IMR-90 (cell line): ENCODE data around the gene GPSM1. TPM values are rescaled to one million over a fixed set of nuclear protein-coding genes. Genes with fewer than 3 reads are reported as not detected.
A peak's percentile ranks its signal among the peaks of the same experiment; 100 is the strongest.

ENCODE experiments used
- ATAC-seq: fragments of 200-7000 bp; cut with Tn5 transposase; 2 replicates; pipeline ENCODE4 v1.9.1; 2020; ENCODE audit warnings: low read depth, mild to moderate bottlenecking, moderate library complexity
- BruUV-seq: library from RNA; stranded (reverse); fragments of 400-500 nt; replicated peaks from 2 replicates; lab custom pipeline; 2021; lab: Mats Ljungman, UMichigan
- CTCF ChIA-PET: fragments of 300-600 bp; formaldehyde crosslinking; extraction: SDS; loops from one replicate; lab custom pipeline; 2021; ENCODE audit warnings: antibody characterized with exemption; lab: Yijun Ruan, JAX
- POLR2A ChIA-PET: fragments of 300-600 bp; sonication (Branson Sonifier 250); formaldehyde crosslinking; loops from one replicate; lab custom pipeline; 2022; ENCODE audit warnings: antibody characterized with exemption; ENCODE audit not compliant: unreplicated experiment; lab: Charles Lee
- DNase-seq: peaks from one replicate; pipeline ENCODE4 v3.0.0; 2013
- H2AFZ ChIP-seq: replicated peaks from 2 replicates; pipeline ENCODE3; 2013; ENCODE audit warnings: low read length, mild to moderate bottlenecking; ENCODE audit not compliant: poor library complexity
- H2AK5ac ChIP-seq: 2 replicates; pipeline ENCODE4 v1.6.1; 2013; ENCODE audit warnings: low read depth, low read length, inconsistent platforms
- H2AK9ac ChIP-seq: replicated peaks from 2 replicates; pipeline ENCODE3; 2013; ENCODE audit warnings: mild to moderate bottlenecking, low read depth, low read length, moderate library complexity; ENCODE audit not compliant: poor library complexity
- H2BK120ac ChIP-seq: 2 replicates; pipeline ENCODE4 v1.6.1; 2013; ENCODE audit warnings: low read depth, low read length, inconsistent platforms
- H2BK15ac ChIP-seq: 3 replicates; pipeline ENCODE4 v1.6.1; 2013; ENCODE audit warnings: low read depth, low read length, inconsistent platforms
- H2BK20ac ChIP-seq: 2 replicates; pipeline ENCODE4 v1.6.1; 2013; ENCODE audit warnings: low read depth, mild to moderate bottlenecking, inconsistent platforms, low read length, moderate library complexity
- H2BK5ac ChIP-seq: 2 replicates; pipeline ENCODE4 v1.6.1; 2013; ENCODE audit warnings: mild to moderate bottlenecking, low read depth, low read length, inconsistent platforms; ENCODE audit not compliant: poor library complexity, severe bottlenecking
- H3K14ac ChIP-seq: replicated peaks from 2 replicates; pipeline ENCODE4 v1.6.1; 2013; ENCODE audit warnings: low read depth, low read length, inconsistent platforms
- H3K18ac ChIP-seq: 2 replicates; pipeline ENCODE4 v1.6.1; 2013; ENCODE audit warnings: low read depth, low read length, control low read depth
- H3K23ac ChIP-seq: 2 replicates; pipeline ENCODE4 v1.6.1; 2013; ENCODE audit warnings: low read depth, low read length, inconsistent platforms
- H3K27ac ChIP-seq: 2 replicates; pipeline ENCODE4 v1.5.1; 2013; ENCODE audit warnings: mild to moderate bottlenecking, control low read depth, low read length; ENCODE audit not compliant: insufficient read depth
- H3K27me3 ChIP-seq: 2 replicates; pipeline ENCODE4 v1.6.1; 2013; ENCODE audit warnings: low read length; ENCODE audit not compliant: control insufficient read depth, insufficient read depth
- H3K36me3 ChIP-seq: 2 replicates; pipeline ENCODE4 v1.6.1; 2013; ENCODE audit warnings: low read length, mixed read lengths; ENCODE audit not compliant: control insufficient read depth, insufficient read depth
- H3K4ac ChIP-seq: 2 replicates; pipeline ENCODE4 v1.6.1; 2013; ENCODE audit warnings: low read depth, low read length, inconsistent platforms
- H3K4me1 ChIP-seq: 2 replicates; pipeline ENCODE4 v1.6.1; 2013; ENCODE audit warnings: low read length, mixed read lengths; ENCODE audit not compliant: control insufficient read depth, insufficient read depth
- H3K4me2 ChIP-seq: 2 replicates; pipeline ENCODE4 v1.6.1; 2013; ENCODE audit warnings: low read depth, mild to moderate bottlenecking, control low read depth, low read length, moderate library complexity
- H3K4me3 ChIP-seq: 2 replicates; pipeline ENCODE4 v1.5.1; 2013; ENCODE audit warnings: low read depth, mild to moderate bottlenecking, control low read depth, low read length, moderate library complexity; ENCODE audit not compliant: insufficient read depth
- H3K56ac ChIP-seq: 2 replicates; pipeline ENCODE4 v1.6.1; 2013; ENCODE audit warnings: low read length, inconsistent platforms; ENCODE audit not compliant: insufficient read depth; ENCODE audit errors: extremely low read depth
- H3K79me1 ChIP-seq, 2 experiments: 2 replicates each; pipeline ENCODE4 v1.6.1; 2013; ENCODE audit warnings: low read length in 2 of 2, inconsistent platforms in 1 of 2, low read depth in 1 of 2
- H3K9ac ChIP-seq: 2 replicates; pipeline ENCODE4 v1.6.1; 2013; ENCODE audit warnings: low read depth, low read length, control low read depth
- H3K9me1 ChIP-seq: 2 replicates; pipeline ENCODE4 v1.6.1; 2013; ENCODE audit warnings: low read length, inconsistent platforms; ENCODE audit not compliant: insufficient read depth
- H3K9me3 ChIP-seq: 2 replicates; pipeline ENCODE4 v1.6.1; 2013; ENCODE audit warnings: low read length; ENCODE audit not compliant: control insufficient read depth, insufficient read depth
- H4K20me1 ChIP-seq: 2 replicates; pipeline ENCODE4 v1.6.1; 2013; ENCODE audit warnings: low read length, inconsistent platforms; ENCODE audit not compliant: insufficient read depth
- H4K5ac ChIP-seq: 2 replicates; pipeline ENCODE4 v1.6.1; 2013; ENCODE audit warnings: mild to moderate bottlenecking, low read depth, low read length, control low read depth
- H4K8ac ChIP-seq, 2 experiments: 2 replicates each; pipeline ENCODE4 v1.6.1; 2013; ENCODE audit warnings: low read depth in 2 of 2, low read length in 2 of 2, control low read depth in 1 of 2, inconsistent platforms in 1 of 2
- H4K91ac ChIP-seq: 2 replicates; pipeline ENCODE4 v1.6.1; 2013; ENCODE audit warnings: low read depth, low read length, inconsistent platforms; ENCODE audit not compliant: insufficient read depth
- BHLHE40 ChIP-seq: fragments of 150-350 bp; IDR thresholded peaks from 2 replicates; pipeline ENCODE4 v1.6.1; 2016; ENCODE audit warnings: mild to moderate bottlenecking, low read depth, low read length
- CEBPB ChIP-seq: IDR thresholded peaks from 2 replicates; pipeline ENCODE4 v1.6.1; 2012; ENCODE audit warnings: low read depth, low read length, improper control_type of control experiment
- MAFK ChIP-seq: IDR thresholded peaks from 2 replicates; pipeline ENCODE4 v1.6.1; 2012; ENCODE audit warnings: low read depth, low read length, improper control_type of control experiment
- RAD21 ChIP-seq: IDR thresholded peaks from 2 replicates; pipeline ENCODE4 v1.6.1; 2012; ENCODE audit warnings: low read length, improper control_type of control experiment
- WGBS, 2 experiments: methylation state at CpG; one replicate each; pipeline versions ENCODE4 v1.1.5 to v1.1.7; 2013; ENCODE audit warnings: missing lambda C conversion rate in 2 of 2; ENCODE audit not compliant: insufficient read length in 1 of 2; ENCODE audit errors: extremely low coverage in 2 of 2; 5-methylcytosine and 5-hydroxymethylcytosine counted together
- dilution Hi-C: fragments of 300-500 bp; cut with HindIII; formaldehyde crosslinking; loops from one replicate; pipeline ENCODE4 v1.14.3; 2018; ENCODE audit warnings: low sequenced_read_pairs; ENCODE audit not compliant: unreplicated experiment
- in situ Hi-C: fragments of 300-500 bp; cut with MboI; formaldehyde crosslinking; loops from 3 replicates; pipeline ENCODE4 v1.14.3; 2019; ENCODE audit warnings: low sequenced_read_pairs, inconsistent platforms, mixed read lengths
- intact Hi-C: fragments of 100-400 bp; cut with micrococcal nuclease; formaldehyde crosslinking; loops from 2 replicates; pipeline ENCODE4 v1.10.0; 2022
- polyA plus RNA-seq, 3 experiments: library from polyadenylated mRNA; depleted of rRNA; stranded (reverse); fragments of >200 nt; gene quantifications; 2 replicates each; pipeline ENCODE4 v1.2.3, GENCODE V29; 2012; ENCODE audit warnings: low replicate concordance in 1 of 3
- total RNA-seq: library from RNA; depleted of rRNA; stranded (reverse); fragments of >200 nt; gene quantifications from 2 replicates; pipeline ENCODE4 v1.2.3, GENCODE V29; 2012

Gene GPSM1
- total and polyA plus RNA-seq, 2 of the 4 experiments (the other 2 are of a cell fraction) = 28.7 to 71.2 TPM

DNA sequence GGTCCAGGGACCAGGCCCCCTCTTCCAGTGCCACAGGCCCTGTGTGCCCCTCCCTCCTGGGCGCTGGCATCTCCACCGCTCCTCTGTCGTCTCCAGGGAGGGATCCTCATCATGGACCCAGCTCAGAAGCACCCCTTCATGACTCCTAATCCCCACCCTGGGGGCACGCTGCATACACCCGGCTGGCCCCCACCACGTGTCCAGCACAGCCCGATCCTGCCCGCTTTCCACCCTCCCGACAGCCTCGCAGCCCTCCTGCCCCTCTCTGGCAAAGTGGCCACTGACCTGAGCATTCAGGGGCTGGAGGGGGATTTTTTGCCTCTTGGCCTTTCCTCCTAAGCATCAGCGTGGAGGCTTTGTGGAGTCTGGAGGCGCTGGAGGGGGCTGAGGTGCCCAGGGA lies 24.8 kb upstream of the GPSM1 start:
- DNase-seq (no peak), ATAC-seq (no peak)
- Histone ChIP-seq H2AK5ac (no peak overlapping the region), H3K9me3 (no peaks in the 10 kb centered on the region), H2AFZ (no peak overlapping the region), H3K18ac (no peak overlapping the region), H3K9ac (no peak overlapping the region), H3K27ac (no peak overlapping the region), H4K91ac (no peak overlapping the region), H2AK9ac (peak overlapping the region; percentile 42), H3K4me1 (no peaks in the 10 kb centered on the region), H2BK15ac (no peak overlapping the region), H4K5ac (no peak overlapping the region), H3K79me1 (no peaks in the 10 kb centered on the region), H3K14ac (no peak overlapping the region), H4K8ac (no peak overlapping the region), H4K20me1 (no peaks in the 10 kb centered on the region), H2BK120ac (no peak overlapping the region), H3K27me3 (peaks cover 17% of the 10 kb centered on the region; the same call in 1 of the 2 replicates), H3K4me2 (no peak overlapping the region), H3K9me1 (peaks cover 5% of the 10 kb centered on the region), H3K36me3 (no peaks in the 10 kb centered on the region), H2BK20ac (no peak overlapping the region), H2BK5ac (no peak overlapping the region), H3K4me3 (no peak overlapping the region), H3K56ac (no peak overlapping the region), H3K23ac (no peak overlapping the region), H3K4ac (no peak overlapping the region)
- dilution Hi-C loops (no loop called here), intact Hi-C loops (no loop called here), in situ Hi-C loops (no loop called here)
- TF ChIP-seq RAD21 (no peak), MAFK (no peak), BHLHE40 (no peak), CEBPB (no peak)
- ChIA-PET POLR2A (no interaction called here), CTCF (no interaction called here)
- BruUV-seq = no TSS peak
- 100% methylated on average over 2 of the region's 12 CpGs; no CpG with 5 or more reads in 1 of the 2 experiments for WGBS, 2 experiments
